Sigmoid colon (tissue), 4 donors: ENCODE results near the gene REV3L.

Experiments
- EP300 ChIP-seq, 4 donors: sonication (generic); formaldehyde crosslinking; IDR thresholded peaks; one replicate each; pipeline ENCODE4 v1.6.1; 2017; ENCODE audit warnings: antibody characterized with exemption in 4 of 4
- POLR2A ChIP-seq, 2 donors: fragments of 450-650 bp; IDR thresholded peaks; one replicate each; pipeline ENCODE4 v1.6.1; 2016; ENCODE audit warnings: antibody characterized with exemption in 2 of 2, mild to moderate bottlenecking in 2 of 2, moderate library complexity in 2 of 2
- POLR2AphosphoS5 ChIP-seq, 4 donors: sonication (generic); formaldehyde crosslinking; IDR thresholded peaks; one replicate each; pipeline ENCODE4 v1.6.1; 2017; ENCODE audit warnings: antibody characterized with exemption in 4 of 4
- TF ChIP-seq, protein P1 (sequence below), 4 experiments: fragments of 450-650 bp in 3 of 4; fragments of 200-600 bp in 1 of 4; IDR thresholded peaks; one replicate each; pipeline ENCODE4 v1.5.1; 2016 to 2019; ENCODE audit warnings: antibody characterized with exemption in 4 of 4, mild to moderate bottlenecking in 3 of 4, moderate library complexity in 2 of 4

DNA sequence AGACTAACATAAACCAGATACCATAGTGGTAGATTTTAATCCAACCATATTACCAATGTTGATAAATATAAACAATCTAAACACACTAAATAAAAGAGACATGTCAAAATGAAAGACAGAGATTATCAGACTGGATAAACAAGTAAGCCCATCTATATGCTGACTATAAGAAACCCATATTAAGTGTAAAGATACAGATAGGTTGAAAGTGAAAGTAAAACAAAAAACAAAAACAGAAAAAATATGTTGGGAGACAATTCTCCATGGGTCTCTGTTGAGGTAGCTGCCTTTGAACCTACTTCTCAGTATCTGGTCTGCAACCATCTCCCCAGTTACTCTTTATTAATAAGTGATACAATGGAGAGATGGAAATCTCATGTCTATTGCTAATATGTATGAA is 21.2 kb downstream of the REV3L start:
- TF ChIP-seq, protein P1, sequence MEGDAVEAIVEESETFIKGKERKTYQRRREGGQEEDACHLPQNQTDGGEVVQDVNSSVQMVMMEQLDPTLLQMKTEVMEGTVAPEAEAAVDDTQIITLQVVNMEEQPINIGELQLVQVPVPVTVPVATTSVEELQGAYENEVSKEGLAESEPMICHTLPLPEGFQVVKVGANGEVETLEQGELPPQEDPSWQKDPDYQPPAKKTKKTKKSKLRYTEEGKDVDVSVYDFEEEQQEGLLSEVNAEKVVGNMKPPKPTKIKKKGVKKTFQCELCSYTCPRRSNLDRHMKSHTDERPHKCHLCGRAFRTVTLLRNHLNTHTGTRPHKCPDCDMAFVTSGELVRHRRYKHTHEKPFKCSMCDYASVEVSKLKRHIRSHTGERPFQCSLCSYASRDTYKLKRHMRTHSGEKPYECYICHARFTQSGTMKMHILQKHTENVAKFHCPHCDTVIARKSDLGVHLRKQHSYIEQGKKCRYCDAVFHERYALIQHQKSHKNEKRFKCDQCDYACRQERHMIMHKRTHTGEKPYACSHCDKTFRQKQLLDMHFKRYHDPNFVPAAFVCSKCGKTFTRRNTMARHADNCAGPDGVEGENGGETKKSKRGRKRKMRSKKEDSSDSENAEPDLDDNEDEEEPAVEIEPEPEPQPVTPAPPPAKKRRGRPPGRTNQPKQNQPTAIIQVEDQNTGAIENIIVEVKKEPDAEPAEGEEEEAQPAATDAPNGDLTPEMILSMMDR (IDR thresholded peaks at IDR 0.05) = no peak
- no peak for TF ChIP-seq EP300 (IDR thresholded peaks at IDR 0.05)
- TF ChIP-seq POLR2A (IDR thresholded peaks at IDR 0.05) = no peak
- no peak for TF ChIP-seq POLR2AphosphoS5 (IDR thresholded peaks at IDR 0.05)
